H54 (cell line): Measurements from ENCODE around the gene PLEKHM1.

ENCODE experiments used
- DNase-seq: peaks from one replicate; pipeline ENCODE4 v3.0.0; 2011; ENCODE audit warnings: low spot score, mixed read lengths; ENCODE audit not compliant: insufficient read length
- FAIRE-seq: peaks from 3 replicates; lab custom pipeline; 2011; peaks lifted over from hg19 to GRCh38; lab: Jason Lieb, UNC
- POLR2A ChIP-seq: IDR thresholded peaks from 2 replicates; pipeline ENCODE4 v1.6.1; 2011; ENCODE audit warnings: low read depth, mild to moderate bottlenecking, low read length

Gene PLEKHM1

DNA sequence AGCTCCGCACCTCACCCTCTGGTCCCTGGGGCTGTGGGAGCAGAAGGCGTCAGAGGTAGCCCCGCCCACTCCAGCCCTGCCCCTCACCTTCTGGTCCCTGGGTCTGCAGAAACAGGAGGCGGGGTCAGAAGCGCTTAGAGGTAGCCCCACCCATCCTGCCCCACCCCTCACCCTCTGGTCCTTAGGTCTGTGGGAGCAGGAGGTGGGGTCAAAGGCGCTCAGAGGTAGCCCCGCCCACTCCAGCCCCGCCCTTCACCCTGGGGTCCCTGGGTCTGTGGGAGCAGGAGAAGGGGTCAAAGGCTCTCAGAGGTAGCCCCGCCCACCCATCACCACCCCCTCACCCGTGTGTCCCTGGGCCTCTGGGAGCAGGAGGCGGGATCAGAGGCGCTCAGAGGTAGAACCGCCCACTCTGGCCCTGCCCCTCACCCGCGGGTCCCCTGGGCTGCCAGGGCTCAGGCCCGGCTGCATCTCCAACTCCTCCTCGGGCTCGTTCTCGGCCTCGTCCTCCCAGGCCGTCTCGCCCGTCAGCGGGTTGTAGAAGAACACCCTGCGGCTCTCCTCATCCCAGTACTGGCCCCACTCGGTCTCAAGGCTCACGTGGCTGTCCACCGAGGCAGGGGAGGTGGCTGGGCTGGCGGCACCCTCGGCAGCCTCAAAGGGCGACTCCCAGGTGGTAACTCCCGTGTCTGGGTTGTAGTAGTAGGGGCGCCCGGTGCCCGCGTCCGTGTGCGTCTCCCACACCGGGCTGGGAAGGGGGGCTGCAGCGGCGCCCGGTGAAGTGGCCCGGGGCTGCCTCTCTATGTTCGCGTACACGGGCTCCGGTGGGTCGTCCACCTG is 85.1 kb downstream of the PLEKHM1 start:
- no peak for FAIRE-seq
- no peak for DNase-seq
- no peak for TF ChIP-seq POLR2A

DNA sequence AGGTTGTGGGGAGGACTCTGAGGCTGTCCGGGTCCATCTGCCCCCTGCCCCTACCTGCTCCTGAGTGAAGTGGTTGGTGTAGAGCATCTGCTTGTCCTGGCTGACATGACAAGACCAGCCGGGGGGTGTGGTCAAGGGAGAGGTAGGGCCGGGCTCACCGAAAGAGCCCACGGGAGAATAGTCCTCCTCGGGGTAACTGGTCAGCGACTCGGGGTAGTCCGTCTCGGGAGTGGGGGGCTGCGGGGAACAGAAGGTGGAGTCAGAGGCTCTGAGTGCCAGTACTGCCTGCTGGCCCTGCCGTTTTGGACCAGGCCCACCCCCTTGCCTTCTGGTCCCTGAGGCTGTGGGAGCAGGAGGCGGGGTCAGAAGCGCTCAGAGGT is 85.7 kb downstream of the PLEKHM1 start:
- no peak for TF ChIP-seq POLR2A
- DNase-seq (no peak), FAIRE-seq (no peak)

DNA sequence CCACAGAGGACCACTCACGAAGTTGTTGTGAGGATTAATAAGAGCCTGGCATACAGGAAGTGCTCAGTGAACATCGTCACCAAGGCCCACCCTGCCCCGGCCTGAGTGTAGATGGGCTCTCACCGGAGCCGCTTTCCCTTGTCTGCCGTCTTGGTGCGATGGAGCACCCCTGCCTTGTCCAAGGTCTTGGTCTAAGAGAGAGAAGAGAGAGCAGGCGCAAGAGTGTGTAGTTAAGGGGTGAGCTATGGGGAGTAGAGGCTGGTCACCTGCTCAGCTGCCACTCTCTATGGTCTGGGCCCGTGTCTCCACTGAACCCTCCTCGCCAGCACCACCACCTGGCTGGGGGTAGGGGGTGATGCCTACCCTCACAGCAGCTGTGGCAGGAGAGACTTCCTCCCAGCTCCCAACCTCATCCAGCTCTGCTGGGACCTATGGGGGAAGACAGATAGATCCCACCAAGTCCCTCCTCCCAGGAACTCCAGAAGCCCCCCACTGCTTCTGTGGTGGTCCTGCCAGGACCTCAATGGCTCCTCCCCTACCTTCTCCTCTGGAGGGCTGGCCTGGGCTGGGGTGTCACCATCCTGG is 86.5 kb downstream of the PLEKHM1 start:
- DNase-seq (no peak), FAIRE-seq (no peak)
- TF ChIP-seq POLR2A, result no peak

DNA sequence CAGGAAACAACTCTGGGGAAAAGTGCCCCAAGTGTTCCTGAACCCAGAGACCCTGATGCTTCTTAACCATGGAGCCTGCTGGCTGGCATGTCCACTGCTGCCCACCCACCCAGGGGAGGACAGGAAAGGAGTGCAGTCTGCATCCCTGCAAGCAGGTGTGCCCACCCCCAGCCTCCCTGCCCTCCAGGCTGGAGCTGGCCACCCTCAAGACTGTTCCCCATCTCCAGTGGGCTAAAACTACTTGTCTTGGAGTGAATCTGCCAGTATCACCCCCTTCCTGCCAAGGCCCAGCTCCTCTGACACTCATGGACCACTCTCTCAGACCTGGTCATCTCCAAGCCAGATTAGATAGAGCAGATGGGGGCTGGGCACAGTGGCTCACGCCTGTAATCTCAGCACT is 87.6 kb downstream of the PLEKHM1 start:
- TF ChIP-seq POLR2A, result no peak
- DNase-seq (no peak), FAIRE-seq (no peak)

DNA sequence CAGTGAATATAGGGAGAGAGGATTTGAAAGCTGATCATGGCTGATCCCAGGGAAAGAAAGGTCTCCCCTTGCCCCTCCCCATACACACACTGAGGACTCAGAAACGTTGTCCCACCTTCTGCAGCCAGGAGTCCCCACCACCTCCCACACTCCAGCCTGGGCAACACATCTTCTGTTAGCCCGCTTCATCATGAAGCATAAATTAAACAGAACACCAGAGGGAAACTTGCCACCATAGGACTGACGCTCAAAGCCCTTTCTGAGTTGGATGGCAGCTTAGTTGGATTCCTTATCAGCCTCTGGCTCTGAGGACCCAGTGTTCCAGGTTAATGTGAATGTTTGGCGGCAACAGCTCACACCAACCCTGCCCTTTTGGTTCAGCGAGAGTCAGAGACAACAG is 91.7 kb downstream of the PLEKHM1 start:
- DNase-seq (no peak), FAIRE-seq (no peak)
- TF ChIP-seq POLR2A, result no peak

DNA sequence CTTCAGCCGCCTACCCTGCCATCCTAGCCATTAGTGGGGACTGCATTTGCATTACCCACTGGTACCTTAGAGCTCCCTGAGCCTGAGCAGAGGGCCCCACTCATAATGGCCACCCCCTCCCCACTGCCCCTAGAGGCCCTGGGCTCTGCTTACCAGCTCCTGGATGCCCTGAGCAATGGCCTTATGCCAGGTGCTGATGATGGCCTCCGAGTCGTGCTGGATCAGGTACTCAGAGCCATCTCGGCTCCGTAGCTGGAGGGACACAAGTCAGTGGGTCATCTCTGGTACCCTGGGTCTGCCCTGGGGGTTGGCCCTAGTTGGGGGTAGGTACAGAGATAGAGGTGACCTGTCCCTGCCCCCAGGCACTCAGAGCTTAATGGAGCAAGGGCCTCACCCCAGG is 92.7 kb downstream of the PLEKHM1 start:
- TF ChIP-seq POLR2A, result no peak
- FAIRE-seq, result no peak

DNA sequence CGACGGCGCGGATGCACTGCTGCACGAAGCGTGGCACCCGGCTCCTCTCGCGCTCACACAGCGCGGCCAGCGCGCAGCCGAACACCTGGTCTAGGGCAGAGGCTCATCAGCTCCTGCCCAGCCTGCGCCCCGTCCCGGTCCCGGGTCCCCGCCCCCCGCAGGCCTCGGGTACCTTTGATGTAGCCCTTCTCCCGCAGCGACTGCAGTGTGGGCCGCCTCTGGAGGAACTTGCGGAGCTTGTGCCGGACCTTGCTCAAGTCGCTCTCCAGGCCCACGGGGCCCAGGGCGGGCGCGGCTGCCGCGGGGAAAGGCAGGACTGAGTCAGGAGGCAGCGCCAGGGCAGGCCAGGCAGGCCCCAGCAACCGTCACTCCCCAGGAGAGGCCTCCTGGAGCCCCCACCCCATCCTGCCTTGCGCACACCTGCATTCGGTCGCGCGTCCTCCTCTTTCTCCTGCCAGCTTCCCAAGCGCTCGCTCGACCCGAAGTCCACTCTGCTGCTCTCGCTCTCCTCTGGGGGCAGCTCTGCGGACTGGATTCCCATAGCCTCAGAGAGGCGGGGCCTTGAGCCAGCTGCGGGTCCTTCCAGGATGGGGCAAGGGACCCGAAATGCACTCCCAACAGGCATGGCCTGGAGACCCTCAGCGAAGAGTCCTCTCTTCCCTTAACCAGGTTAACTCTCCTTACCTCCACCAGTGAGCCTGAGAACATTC is 93.9 kb downstream of the PLEKHM1 start:
- FAIRE-seq, result no peak
- DNase-seq, result no peak
- no peak for TF ChIP-seq POLR2A

More for the DNA sequence above, 92.7 kb downstream of the PLEKHM1 start:
- no peak for DNase-seq

DNA sequence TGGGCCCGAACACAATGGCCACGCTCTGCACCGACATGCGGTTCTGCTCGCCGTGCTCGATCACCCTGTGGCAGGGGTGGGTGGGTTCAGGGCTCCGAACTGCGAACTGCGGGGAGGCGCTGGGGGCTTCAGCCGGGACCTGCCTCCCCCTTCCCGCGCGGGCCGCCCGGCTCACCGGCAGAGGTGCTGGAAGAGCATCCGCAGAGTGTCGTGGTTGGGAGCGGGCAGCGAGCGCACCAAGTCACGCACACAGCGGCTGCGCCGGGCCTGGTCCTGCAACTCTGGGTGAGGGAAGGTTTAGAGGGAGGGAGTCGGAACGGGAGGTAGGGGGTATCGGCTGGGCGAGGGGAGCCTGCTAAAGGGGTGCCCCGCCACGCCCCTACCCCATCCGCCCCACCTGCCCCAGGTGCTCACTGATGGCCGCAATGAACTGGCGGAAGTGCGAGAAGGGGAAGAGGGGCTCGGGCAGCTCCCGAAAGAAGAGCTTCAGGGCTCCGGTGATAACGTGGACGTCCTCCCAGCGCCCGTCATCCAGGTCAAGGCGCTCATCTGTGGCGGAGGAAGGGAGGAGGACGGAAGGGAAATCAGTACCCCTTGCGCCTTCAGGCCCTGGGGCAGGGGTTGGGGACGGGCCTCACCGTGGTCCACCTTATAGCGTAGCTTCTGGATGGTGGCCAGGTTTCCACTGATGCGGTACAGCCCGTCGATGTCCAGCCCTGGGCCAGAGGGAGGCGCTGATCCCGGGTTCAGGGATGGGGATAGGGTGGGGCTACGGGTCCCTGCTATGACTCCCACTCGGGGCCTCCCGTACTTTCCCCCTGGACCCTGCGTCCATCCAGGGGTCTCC is 94.7 kb downstream of the PLEKHM1 start:
- no peak for FAIRE-seq
- no peak for TF ChIP-seq POLR2A
- DNase-seq, result no peak

DNA sequence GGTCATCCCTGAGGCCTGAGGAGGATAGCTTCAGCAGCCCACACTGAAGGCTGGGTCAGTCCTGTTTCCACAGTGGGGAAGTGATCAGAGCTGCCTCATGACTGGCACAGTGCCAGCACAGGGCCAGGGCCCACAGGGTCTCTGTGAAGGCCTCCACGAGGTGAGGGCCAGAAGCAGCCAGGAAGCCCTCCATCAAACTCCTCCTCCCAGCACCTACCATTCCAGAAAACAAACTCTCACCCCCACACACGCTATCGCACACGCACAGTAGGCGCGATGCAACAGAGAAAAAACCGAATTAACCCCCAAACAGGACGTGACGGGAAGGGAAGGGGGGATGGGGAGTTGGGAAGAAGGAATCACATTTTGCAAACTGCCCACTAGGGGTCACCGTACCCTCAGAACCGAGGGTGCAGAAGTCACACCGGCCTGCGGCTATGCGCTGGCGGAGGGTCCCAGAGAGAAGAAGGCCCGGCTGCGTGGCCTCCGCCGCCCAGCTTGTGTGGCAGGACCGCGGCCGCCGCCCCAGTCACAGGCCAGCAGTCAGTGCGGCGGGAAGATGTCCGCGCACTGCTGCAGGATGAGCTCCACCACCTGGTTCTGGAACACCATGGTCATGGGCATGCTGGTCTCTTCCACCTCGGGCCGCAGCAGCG is 95.5 kb downstream of the PLEKHM1 start:
- DNase-seq, result peak; percentile 72
- TF ChIP-seq POLR2A, result no peak
- no peak for FAIRE-seq

DNA sequence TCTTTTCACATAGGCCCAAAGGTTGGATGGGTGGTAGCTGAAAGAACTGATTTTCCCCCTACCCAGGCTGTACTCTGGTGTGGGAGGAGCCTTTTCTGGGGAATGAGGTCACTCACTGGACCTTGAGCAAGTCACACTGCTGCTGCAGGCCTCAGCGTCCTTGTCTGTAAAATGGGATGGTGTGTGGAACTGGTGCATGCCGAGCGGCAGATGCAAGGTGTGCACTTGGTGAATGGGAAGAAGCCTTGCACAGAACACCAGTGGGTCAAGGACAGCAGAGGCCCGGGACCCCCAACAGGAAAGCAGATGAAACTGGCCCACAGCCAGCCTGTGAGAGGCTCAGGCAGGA is 96.0 kb downstream of the PLEKHM1 start:
- TF ChIP-seq POLR2A, result no peak
- DNase-seq (no peak), FAIRE-seq (no peak)

DNA sequence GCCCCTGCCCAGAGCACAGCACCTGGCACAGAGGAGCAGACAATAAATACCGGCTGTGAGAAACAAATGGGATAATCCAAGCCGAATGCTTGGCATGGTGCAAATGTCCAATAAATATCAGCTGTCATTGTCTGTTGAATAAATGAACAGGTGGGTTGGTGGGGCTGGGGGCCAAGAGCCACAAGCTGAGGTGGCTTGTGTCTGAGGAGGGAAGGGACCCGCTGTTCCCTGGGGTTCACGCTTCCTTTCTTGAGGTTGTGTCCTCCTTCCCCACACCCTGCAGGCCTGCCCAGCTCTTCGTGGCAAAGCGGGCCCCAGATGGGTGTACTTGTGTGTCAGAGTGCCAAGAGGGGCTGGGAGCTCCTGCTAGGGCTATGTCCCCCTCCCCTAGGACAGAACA is 96.4 kb downstream of the PLEKHM1 start:
- DNase-seq, result no peak
- no peak for FAIRE-seq

DNA sequence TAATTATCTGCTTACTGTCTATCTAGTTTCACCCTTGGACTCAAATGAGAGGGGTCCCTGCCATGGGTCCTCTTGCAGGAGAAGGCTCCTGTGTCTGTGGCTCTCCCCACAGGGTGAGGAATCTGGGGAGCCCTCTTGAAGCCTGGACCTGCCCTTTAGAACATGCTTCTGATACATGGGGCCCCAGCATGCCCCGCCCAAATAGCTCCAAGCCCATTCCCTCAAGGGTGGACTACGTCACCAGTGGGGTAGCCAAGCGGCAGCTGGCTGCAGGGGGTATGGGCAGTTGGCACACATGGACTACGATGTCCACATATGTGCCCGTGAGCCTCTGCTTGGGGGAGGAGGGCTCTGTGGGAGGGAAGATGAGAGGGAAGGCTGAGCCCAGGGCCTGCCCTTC is 97.1 kb downstream of the PLEKHM1 start:
- DNase-seq (no peak), FAIRE-seq (no peak)
- no peak for TF ChIP-seq POLR2A

More for the DNA sequence above, 96.4 kb downstream of the PLEKHM1 start:
- no peak for TF ChIP-seq POLR2A

DNA sequence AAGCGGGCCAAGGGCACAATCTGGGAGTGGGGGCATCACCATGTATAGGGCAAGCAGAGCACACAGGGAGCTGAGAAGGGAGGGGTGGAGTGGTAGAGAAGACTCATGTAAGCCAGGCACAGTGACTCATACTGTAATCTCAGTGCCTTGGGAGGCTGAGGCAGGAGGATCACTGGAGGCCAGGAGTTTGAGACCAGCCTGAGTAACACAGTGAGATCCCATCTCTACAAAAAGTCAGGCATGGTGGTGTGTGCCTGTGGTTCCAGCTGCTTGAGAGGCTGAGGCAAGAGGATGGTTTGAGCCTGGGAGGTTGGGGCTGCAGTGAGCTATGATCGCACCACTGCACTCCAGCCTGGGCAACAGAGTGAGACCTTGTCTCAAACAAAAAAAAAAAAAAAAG is 98.6 kb downstream of the PLEKHM1 start:
- DNase-seq (no peak), FAIRE-seq (no peak)
- TF ChIP-seq POLR2A, result no peak
